ENCODE measurements around the gene CABP7. TPM values are rescaled to one million over a fixed set of nuclear protein-coding genes. Genes with fewer than 3 reads are reported as not detected.
"Not testable (repeated sequence)": the region's sequence is repeated elsewhere in the genome, so short reads cannot be mapped to it uniquely, and the experiment has no call there.

The CABP7 gene
- total and polyA plus RNA-seq, 3 donors from 2014 or later = 0.79 to 1.6 (median 1.6) TPM

DNA sequence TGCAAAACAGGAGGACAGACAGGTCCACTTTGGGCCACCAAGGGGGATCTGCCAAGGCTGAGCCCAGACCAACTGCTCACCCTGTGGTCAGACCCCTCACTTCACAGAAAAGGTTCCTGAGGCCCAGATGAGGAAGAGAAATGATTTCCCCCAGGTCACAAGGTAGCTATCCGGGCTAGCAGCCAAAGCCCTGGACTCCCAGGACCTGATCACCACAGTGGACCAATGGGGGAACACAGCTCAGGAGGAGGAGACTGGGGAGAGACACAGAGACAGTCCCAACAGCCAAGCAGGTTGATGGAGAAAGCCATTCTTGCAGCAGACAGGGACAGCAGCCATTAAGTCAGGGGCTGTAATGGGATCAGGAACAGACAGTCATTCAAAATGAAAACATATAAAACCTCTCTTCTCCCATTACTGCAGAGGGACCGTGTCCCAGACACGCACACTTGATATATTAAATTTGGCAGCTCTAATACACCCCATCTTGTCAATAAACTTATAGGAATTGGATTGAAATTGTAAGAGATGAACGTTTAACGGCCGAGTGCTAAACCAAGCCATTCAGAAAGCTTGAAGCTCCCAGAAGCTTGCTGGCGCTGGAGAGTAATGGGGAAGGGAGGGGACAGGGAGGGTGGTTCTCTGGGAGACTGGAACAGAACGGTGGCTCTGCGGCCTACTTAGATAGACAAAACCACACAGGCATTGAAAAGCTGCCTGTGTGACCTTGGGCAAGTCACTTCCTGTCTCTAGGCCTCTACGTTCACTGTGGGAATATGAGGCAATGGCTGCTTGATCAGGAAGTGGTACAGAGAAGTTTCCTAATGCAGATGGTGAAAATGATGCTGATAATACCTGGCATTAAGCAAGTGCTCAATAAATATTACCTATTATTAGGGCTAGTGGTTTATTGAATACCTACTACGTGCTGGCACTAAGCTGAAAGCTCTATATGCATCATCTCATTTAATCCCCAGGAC lies 31.0 kb downstream of the CABP7 start:
- H3K4me1 ChIP-seq = no peaks in the 10 kb centered on the region
- no peaks in the 10 kb centered on the region for H3K27me3 ChIP-seq
- intact Hi-C loops (cut with DNase I; ENCODE audit: low total_unique reads) = no loop called here
- 76 to 79% methylated on average over 11 of the region's 11 CpGs for WGBS, 2 donors
- H3K27ac ChIP-seq = no peak overlapping the region
- no peaks in the 10 kb centered on the region for H3K36me3 ChIP-seq (ENCODE audit: low read depth, missing control alignments)
- no peak overlapping the region for H3K4me3 ChIP-seq
- no peaks in the 10 kb centered on the region for H3K9me3 ChIP-seq
- no peak for DNase-seq
- TF ChIP-seq POLR2A (IDR thresholded peaks at IDR 0.05) = no peak
- TF ChIP-seq, protein P1, sequence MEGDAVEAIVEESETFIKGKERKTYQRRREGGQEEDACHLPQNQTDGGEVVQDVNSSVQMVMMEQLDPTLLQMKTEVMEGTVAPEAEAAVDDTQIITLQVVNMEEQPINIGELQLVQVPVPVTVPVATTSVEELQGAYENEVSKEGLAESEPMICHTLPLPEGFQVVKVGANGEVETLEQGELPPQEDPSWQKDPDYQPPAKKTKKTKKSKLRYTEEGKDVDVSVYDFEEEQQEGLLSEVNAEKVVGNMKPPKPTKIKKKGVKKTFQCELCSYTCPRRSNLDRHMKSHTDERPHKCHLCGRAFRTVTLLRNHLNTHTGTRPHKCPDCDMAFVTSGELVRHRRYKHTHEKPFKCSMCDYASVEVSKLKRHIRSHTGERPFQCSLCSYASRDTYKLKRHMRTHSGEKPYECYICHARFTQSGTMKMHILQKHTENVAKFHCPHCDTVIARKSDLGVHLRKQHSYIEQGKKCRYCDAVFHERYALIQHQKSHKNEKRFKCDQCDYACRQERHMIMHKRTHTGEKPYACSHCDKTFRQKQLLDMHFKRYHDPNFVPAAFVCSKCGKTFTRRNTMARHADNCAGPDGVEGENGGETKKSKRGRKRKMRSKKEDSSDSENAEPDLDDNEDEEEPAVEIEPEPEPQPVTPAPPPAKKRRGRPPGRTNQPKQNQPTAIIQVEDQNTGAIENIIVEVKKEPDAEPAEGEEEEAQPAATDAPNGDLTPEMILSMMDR (IDR thresholded peaks at IDR 0.05) = no peak

DNA sequence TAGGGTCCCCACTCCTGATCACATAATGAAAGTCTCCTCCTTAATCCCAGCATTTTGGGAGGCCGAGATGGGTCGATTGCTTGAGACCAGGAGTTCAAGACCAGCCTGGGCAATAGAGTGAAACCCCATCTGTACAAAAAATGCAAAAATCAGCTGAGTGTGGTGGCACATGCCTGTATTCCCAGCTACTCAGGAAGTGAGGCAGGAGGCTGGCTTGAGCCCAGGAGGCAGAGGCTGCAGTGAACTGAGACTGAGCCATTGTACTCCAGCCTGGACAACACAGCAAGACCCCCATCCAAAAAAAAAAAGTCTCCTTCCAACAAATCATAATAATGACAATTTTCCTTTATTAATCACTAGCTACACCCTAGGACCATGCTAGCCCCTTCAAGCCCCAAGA lies 31.9 kb downstream of the CABP7 start:
- H3K27ac ChIP-seq = no peak overlapping the region

GRCh38 chr22:29753808-29754657 lies 34.2 kb downstream of the CABP7 start:
- Histone ChIP-seq H3K4me3 (no peak overlapping the region), H3K27ac (no peak overlapping the region), H3K27me3 (no peaks in the 10 kb centered on the region), H3K4me1 (peaks cover 6% of the 10 kb centered on the region), H3K9me3 (no peaks in the 10 kb centered on the region), H3K36me3 (ENCODE audit: low read depth, missing control alignments) (no peaks in the 10 kb centered on the region)
- 80 to 88% methylated on average over 7 to 14 of the region's 16 CpGs for WGBS, 2 donors
- TF ChIP-seq POLR2A (IDR thresholded peaks at IDR 0.05) = no peak
- TF ChIP-seq, protein P1 (IDR thresholded peaks at IDR 0.05) = no peak
- intact Hi-C loops (cut with DNase I; ENCODE audit: low total_unique reads) = no loop called here
- no peak for DNase-seq

More for the DNA sequence above, 31.9 kb downstream of the CABP7 start:
- TF ChIP-seq, protein P1 (IDR thresholded peaks at IDR 0.05) = no peak
- TF ChIP-seq POLR2A (IDR thresholded peaks at IDR 0.05) = no peak
- DNase-seq = no peak
- Histone ChIP-seq H3K9me3 (no peaks in the 10 kb centered on the region), H3K4me3 (no peak overlapping the region), H3K4me1 (no peaks in the 10 kb centered on the region), H3K36me3 (ENCODE audit: low read depth, missing control alignments) (no peaks in the 10 kb centered on the region), H3K27me3 (no peaks in the 10 kb centered on the region)
- intact Hi-C loops (cut with DNase I; ENCODE audit: low total_unique reads) = no loop called here
- 78 to 95% methylated on average over 2 of the region's 2 CpGs for WGBS, 2 donors

- H3K9me3 ChIP-seq; H3K4me3 ChIP-seq; H3K27me3 ChIP-seq; H3K4me1 ChIP-seq; H3K27ac ChIP-seq; H3K36me3 ChIP-seq (ENCODE audit: low read depth, missing control alignments); DNase-seq; intact Hi-C loops (cut with DNase I; ENCODE audit: low total_unique reads): not testable (repeated sequence)
- 78 to 82% methylated on average over 11 of the region's 11 CpGs for WGBS, 2 donors
These were observed 35.0 kb downstream of the CABP7 start for GRCh38 chr22:29754658-29755395.
